ENCODE data around the gene NAIF1. TPM values are rescaled to one million over a fixed set of nuclear protein-coding genes. Genes with fewer than 3 reads are reported as not detected.

Gene NAIF1
- total and polyA plus RNA-seq, 4 donors: 7.2 to 13.3 (median 11.0) TPM

DNA sequence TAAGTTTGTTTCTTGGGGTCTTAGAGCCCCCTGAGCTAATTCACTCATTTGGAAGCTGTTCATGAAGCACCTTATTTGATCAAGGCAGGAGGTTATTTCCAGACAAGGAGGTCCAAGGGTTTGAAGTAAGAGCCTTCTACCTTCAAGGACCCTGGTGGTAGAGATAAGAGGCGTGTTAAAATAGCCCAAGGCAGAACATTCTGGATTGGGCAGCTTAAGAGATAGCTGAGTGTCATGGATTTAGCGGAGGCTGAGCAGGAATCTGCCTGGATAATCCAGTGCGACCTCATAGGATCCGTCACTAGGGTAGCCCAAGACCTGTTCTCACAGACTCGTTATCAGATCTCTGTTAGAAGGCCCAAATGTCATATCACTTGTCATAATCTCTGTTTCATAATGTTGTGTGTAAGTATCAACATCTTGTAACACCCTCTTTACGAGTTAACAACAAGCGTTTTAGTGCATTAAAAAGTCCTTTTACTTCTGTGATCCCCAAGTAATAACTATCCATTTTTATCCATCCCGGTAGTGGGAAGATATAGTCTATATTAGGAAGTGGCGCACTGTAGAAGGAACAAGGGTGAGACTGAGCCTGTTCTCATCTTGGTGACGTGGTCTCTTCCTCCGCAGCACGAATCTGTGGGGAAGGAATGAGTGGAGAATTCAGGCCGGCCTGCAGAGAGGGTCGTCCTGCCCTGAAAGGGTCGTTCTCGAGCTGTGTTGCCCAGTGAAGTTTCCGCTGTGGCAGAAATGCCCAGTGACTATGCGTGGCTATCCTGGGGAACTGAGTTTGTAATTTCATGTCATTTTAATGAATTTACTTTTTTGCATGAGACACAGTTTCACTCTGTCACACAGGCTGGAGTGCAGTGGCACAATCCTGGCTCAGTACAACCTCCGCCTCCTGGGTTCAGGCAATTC lies 29.8 kb upstream of the NAIF1 start:
- Histone ChIP-seq H3K4me3 (ENCODE audit: low read depth, low read length) (no peak overlapping the region), H3K27me3 (ENCODE audit: control insufficient read depth, insufficient read depth, low read length) (no peaks in the 10 kb centered on the region), H3K9me3 (ENCODE audit: control insufficient read depth, insufficient read depth, low read length) (no peaks in the 10 kb centered on the region), H3K27ac (ENCODE audit: low read depth, low read length) (peak overlapping the region; percentile 97), H3K36me3 (ENCODE audit: control insufficient read depth, insufficient read depth, low read length) (peaks cover 40% of the 10 kb centered on the region), H3K4me1 (ENCODE audit: control insufficient read depth, insufficient read depth, low read length) (peaks cover 82% of the 10 kb centered on the region)
- WGBS (ENCODE audit: insufficient coverage): 80% methylated on average over 15 of the region's 19 CpGs
- DNase-seq (ENCODE audit: low read depth in 4 of 6, low spot score in 6 of 6): no peak

DNA sequence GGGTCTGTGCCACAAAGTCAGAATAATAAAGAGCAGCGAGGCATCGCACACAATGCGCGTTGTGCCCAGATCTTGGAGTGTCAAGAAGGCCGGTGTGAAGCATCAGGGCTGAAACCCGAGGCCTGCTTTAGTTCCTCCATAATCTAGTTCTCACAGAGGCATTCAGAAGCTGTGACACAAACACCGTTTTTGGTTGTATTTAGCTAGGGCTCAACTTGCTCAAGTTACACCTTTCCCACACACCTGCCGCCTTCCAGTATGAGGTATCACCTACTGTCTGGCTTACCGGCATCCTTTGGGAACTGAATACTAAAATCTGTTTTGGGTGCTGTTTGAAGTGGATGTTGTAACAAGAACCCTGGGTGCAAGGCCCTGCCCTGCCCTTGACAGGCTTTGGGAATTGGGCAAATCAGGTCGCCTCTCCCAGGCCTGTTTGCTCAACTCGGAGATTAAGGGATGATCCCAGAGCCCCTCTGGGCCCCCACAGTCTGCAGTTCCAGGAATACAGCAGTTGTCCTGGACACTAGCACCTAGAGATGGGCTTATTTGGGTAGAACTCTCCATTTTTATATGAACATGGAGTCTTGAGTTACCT lies 27.9 kb upstream of the NAIF1 start:
- H3K9me3 ChIP-seq (ENCODE audit: control insufficient read depth, insufficient read depth, low read length): no peaks in the 10 kb centered on the region
- no peak overlapping the region for H3K4me3 ChIP-seq (ENCODE audit: low read depth, low read length)
- H3K4me1 ChIP-seq (ENCODE audit: control insufficient read depth, insufficient read depth, low read length): peaks cover 80% of the 10 kb centered on the region
- H3K36me3 ChIP-seq (ENCODE audit: control insufficient read depth, insufficient read depth, low read length): peaks cover 22% of the 10 kb centered on the region
- 72% methylated on average over 9 of the region's 11 CpGs for WGBS (ENCODE audit: insufficient coverage)
- no peaks in the 10 kb centered on the region for H3K27me3 ChIP-seq (ENCODE audit: control insufficient read depth, insufficient read depth, low read length)
- no peak for DNase-seq (ENCODE audit: low read depth in 4 of 6, low spot score in 6 of 6)
- H3K27ac ChIP-seq (ENCODE audit: low read depth, low read length): peak overlapping the region; percentile 95

DNA sequence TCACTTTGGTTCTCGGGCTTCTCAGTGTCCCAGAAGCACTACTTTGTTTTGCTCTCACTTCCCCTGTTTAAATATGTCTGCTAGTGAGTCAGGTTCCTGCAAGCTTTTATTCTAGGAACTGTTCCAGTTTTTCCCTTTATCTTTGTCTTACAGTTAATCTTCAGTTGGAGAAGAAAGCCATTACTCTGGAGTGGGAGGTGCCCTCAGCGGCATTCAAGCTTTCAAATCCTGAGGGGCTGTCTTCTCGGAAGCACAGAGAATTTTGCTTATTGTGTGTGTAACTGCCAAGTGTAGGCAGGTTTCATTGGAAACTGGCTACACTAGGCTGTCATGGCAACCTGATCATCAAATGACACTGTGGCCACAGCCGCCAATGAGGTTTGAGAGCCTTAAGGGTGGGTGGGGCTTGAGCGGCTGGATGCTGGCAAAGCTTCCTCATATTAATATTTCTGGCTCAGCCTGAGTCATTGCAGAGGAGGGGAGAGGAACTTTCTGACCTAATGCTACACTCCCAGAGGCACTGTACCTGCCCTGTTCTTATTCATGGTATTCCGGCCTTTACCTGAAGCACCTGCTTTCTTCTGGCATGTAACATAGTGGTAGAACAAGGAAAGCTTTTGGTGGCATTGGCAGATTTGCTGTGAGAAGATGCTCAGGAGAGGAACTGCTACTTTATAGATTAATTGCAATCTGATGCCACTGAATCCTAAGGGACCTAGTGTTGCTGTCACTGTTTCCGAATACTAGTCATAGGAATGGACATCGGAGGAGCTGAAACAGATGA lies 27.2 kb upstream of the NAIF1 start:
- DNase-seq (ENCODE audit: low read depth in 4 of 6, low spot score in 6 of 6): peak; percentile 83 to 99 (median 89)
- Histone ChIP-seq H3K9me3 (ENCODE audit: control insufficient read depth, insufficient read depth, low read length) (no peaks in the 10 kb centered on the region), H3K4me1 (ENCODE audit: control insufficient read depth, insufficient read depth, low read length) (peaks cover 73% of the 10 kb centered on the region), H3K4me3 (ENCODE audit: low read depth, low read length) (peak overlapping the region; percentile 4), H3K27me3 (ENCODE audit: control insufficient read depth, insufficient read depth, low read length) (no peaks in the 10 kb centered on the region), H3K36me3 (ENCODE audit: control insufficient read depth, insufficient read depth, low read length) (peaks cover 17% of the 10 kb centered on the region), H3K27ac (ENCODE audit: low read depth, low read length) (peak overlapping the region; percentile 95)
- WGBS (ENCODE audit: insufficient coverage): 27% methylated on average over 5 of the region's 8 CpGs

DNA sequence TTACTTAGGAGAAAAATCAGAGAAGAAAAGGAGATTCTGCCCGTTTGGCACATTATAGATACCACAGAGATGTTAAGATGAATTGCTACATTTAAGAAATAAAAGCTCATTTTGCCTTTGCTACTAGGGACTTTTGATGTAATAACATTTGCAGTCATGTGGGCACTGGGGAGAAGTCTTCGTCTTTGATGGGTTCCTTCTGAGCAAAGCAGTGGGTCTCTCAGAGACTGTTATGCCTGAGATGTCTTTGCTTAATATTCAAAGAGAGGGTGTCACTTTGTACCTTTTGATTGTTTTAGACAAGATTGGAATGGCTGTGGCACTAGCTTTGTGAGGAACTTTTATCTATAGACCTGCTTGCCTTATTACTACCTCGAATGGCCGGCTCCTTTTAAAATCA lies 25.9 kb upstream of the NAIF1 start:
- Histone ChIP-seq H3K4me1 (ENCODE audit: control insufficient read depth, insufficient read depth, low read length) (peaks cover 65% of the 10 kb centered on the region), H3K4me3 (ENCODE audit: low read depth, low read length) (peak overlapping the region; percentile 63), H3K27ac (ENCODE audit: low read depth, low read length) (peak overlapping the region; percentile 95)

DNA sequence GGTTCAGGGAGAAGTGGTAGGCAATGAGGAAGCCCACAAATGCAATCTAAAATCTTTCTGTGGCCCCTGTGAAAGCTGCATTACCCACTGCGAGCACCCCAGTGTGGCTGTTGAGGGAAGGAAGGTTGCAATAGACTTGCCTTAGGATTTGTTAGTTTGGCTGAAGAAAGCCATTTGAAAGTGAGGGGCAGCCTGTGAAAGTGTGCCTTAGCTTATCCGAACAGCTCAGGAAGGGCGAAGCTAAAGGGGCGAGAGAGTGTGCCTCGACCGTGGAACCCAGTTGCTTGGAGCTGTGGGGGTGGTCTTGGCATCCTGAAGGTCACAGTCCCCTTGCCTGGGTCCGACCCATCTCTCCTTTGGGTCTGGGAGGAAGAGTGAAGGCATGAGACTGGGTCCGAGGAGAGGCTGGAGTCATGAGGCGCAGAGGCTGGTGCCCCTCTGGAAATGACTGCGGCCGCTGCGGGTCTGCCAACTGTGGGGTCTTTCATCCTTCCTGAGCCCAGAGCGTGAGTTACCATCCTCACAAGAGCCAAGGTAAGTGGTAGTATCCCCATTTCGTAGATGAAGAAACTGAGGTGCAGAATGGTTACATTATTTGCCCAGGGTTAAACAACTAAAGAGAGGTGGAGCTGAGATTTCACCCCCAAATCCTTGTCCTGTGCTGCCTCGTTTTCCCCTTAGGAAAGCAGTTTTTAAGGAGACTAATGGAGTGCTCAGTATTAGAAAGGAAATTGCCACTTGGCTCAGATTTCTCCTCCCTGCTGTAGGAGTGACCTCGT lies 25.3 kb upstream of the NAIF1 start:
- Histone ChIP-seq H3K9me3 (ENCODE audit: control insufficient read depth, insufficient read depth, low read length) (no peaks in the 10 kb centered on the region), H3K4me1 (ENCODE audit: control insufficient read depth, insufficient read depth, low read length) (peaks cover 60% of the 10 kb centered on the region), H3K36me3 (ENCODE audit: control insufficient read depth, insufficient read depth, low read length) (peaks cover 7% of the 10 kb centered on the region), H3K27me3 (ENCODE audit: control insufficient read depth, insufficient read depth, low read length) (no peaks in the 10 kb centered on the region), H3K27ac (ENCODE audit: low read depth, low read length) (peak overlapping the region; percentile 95), H3K4me3 (ENCODE audit: low read depth, low read length) (peak overlapping the region; percentile 63)
- DNase-seq (ENCODE audit: low read depth in 4 of 6, low spot score in 6 of 6): no peak
- 63% methylated on average over 14 of the region's 16 CpGs for WGBS (ENCODE audit: insufficient coverage)

More for the DNA sequence above, 25.9 kb upstream of the NAIF1 start:
- H3K36me3 ChIP-seq (ENCODE audit: control insufficient read depth, insufficient read depth, low read length): peaks cover 11% of the 10 kb centered on the region
- H3K27me3 ChIP-seq (ENCODE audit: control insufficient read depth, insufficient read depth, low read length): no peaks in the 10 kb centered on the region
- 13% methylated on average over 3 of the region's 4 CpGs for WGBS (ENCODE audit: insufficient coverage)
- H3K9me3 ChIP-seq (ENCODE audit: control insufficient read depth, insufficient read depth, low read length): no peaks in the 10 kb centered on the region
- DNase-seq (ENCODE audit: low read depth in 4 of 6, low spot score in 6 of 6): no peak

DNA sequence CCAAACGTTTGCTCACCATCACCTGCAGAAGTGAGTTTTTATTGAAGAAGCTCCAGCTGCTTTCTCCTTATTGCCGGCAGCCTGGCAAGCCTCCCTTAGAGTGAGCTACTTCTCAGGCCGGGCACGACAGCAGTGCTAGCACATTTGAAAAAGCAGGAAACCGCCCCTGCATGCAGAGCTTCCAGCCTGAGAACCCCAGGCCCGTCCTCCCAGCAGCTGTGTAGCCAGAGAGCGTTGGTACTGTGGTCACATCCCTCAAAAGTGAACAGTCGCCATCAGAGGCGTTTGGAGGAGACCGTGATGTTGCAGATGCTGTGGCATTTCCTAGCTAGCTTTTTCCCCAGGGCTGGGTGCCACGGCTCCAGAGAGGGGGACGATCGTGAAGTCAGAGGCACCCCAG lies 24.5 kb upstream of the NAIF1 start:
- peak overlapping the region; percentile 63 for H3K4me3 ChIP-seq (ENCODE audit: low read depth, low read length)
- peaks cover 9% of the 10 kb centered on the region for H3K36me3 ChIP-seq (ENCODE audit: control insufficient read depth, insufficient read depth, low read length)
- peaks cover 56% of the 10 kb centered on the region for H3K4me1 ChIP-seq (ENCODE audit: control insufficient read depth, insufficient read depth, low read length)
- no peaks in the 10 kb centered on the region for H3K9me3 ChIP-seq (ENCODE audit: control insufficient read depth, insufficient read depth, low read length)
- DNase-seq (ENCODE audit: low read depth in 4 of 6, low spot score in 6 of 6): peak in 1 of 6 donors; percentile 84
- 16% methylated on average over 11 of the region's 13 CpGs for WGBS (ENCODE audit: insufficient coverage)
- H3K27ac ChIP-seq (ENCODE audit: low read depth, low read length): peak overlapping the region; percentile 95
- no peaks in the 10 kb centered on the region for H3K27me3 ChIP-seq (ENCODE audit: control insufficient read depth, insufficient read depth, low read length)

DNA sequence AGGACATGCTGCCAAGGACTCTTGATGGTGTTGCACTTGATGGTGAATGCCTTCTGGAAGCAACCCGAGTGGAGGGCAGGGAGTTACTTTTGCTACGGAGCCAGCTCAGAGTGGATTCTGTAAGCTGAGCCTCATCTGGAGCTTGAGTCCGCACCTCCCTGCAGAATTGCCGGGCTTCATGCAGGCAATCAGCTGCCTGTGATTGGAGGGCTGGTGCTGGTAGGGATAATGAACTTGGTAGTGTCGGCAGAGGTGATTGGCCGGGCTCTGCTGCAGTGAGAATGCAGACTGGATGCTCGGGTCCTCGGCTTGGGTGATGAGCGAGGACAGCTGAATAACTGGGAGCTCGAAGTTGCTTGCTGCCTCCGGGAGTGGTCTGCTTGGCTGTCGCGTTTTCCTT lies 24.0 kb upstream of the NAIF1 start:
- peak overlapping the region; percentile 95 for H3K27ac ChIP-seq (ENCODE audit: low read depth, low read length)

DNA sequence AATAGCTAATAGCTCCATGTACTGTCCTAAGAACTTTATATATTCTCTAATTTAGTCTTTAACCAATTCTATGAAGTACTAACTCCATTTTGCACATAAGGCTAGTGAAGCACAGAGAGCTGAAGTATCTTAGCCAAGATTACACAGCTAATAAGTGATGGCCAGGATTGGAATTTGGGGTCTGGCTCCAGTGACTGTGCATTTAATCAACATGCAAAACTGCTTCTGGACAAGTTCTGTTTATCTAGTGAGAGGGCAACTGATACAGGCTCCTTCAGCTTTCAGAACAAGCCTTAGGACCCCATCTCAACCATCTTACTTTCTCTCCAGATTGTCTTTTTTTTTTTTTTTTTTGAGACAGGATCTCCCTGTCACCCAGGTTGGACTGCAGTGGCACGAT lies 22.2 kb upstream of the NAIF1 start:
- DNase-seq (ENCODE audit: low read depth in 4 of 6, low spot score in 6 of 6): no peak
- H3K27ac ChIP-seq (ENCODE audit: low read depth, low read length): no peak overlapping the region
- H3K4me3 ChIP-seq (ENCODE audit: low read depth, low read length): no peak overlapping the region
- WGBS (ENCODE audit: insufficient coverage): 88% methylated on average over 1 of the region's 1 CpG
- H3K4me1 ChIP-seq (ENCODE audit: control insufficient read depth, insufficient read depth, low read length): peaks cover 42% of the 10 kb centered on the region
- no peaks in the 10 kb centered on the region for H3K27me3 ChIP-seq (ENCODE audit: control insufficient read depth, insufficient read depth, low read length)
- no peaks in the 10 kb centered on the region for H3K9me3 ChIP-seq (ENCODE audit: control insufficient read depth, insufficient read depth, low read length)
- peaks cover 6% of the 10 kb centered on the region for H3K36me3 ChIP-seq (ENCODE audit: control insufficient read depth, insufficient read depth, low read length)

More for the DNA sequence above, 24.0 kb upstream of the NAIF1 start:
- DNase-seq (ENCODE audit: low read depth in 4 of 6, low spot score in 6 of 6): peak; percentile 85 to 99 (median 93)
- peaks cover 56% of the 10 kb centered on the region for H3K4me1 ChIP-seq (ENCODE audit: control insufficient read depth, insufficient read depth, low read length)
- H3K4me3 ChIP-seq (ENCODE audit: low read depth, low read length): peak overlapping the region; percentile 63
- peaks cover 12% of the 10 kb centered on the region for H3K36me3 ChIP-seq (ENCODE audit: control insufficient read depth, insufficient read depth, low read length)
- no peaks in the 10 kb centered on the region for H3K9me3 ChIP-seq (ENCODE audit: control insufficient read depth, insufficient read depth, low read length)
- WGBS (ENCODE audit: insufficient coverage): 1% methylated on average over 11 of the region's 13 CpGs
- H3K27me3 ChIP-seq (ENCODE audit: control insufficient read depth, insufficient read depth, low read length): no peaks in the 10 kb centered on the region
